LNCAP (cell line): ENCODE data around the gene LPP.

Experiments
- TF ChIP-seq, protein P1 (sequence below): fragments of 450-650 bp; IDR thresholded peaks from 2 replicates; pipeline ENCODE4 v1.5.1; 2017; ENCODE audit warnings: mild to moderate bottlenecking

Gene LPP

DNA sequence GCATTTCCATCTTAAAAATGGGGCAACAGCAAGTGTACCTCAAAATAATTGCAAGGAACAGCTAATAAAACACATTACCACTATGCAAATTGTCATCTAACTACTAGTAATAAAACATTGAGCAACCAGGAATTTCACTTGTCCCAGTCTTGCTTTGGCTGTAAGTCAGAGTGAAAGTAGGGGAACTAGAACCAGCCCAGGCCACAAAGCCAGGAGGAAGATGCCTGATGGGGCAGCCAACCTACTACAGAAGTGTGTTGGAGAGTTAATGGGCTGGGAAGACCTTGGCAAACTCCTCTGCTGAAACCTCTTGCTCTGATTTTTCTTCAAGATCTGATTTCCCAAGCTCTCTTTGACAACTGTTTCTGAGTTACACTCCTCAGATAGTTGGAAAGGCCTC lies 40.2 kb upstream of the LPP start:
- TF ChIP-seq, protein P1, sequence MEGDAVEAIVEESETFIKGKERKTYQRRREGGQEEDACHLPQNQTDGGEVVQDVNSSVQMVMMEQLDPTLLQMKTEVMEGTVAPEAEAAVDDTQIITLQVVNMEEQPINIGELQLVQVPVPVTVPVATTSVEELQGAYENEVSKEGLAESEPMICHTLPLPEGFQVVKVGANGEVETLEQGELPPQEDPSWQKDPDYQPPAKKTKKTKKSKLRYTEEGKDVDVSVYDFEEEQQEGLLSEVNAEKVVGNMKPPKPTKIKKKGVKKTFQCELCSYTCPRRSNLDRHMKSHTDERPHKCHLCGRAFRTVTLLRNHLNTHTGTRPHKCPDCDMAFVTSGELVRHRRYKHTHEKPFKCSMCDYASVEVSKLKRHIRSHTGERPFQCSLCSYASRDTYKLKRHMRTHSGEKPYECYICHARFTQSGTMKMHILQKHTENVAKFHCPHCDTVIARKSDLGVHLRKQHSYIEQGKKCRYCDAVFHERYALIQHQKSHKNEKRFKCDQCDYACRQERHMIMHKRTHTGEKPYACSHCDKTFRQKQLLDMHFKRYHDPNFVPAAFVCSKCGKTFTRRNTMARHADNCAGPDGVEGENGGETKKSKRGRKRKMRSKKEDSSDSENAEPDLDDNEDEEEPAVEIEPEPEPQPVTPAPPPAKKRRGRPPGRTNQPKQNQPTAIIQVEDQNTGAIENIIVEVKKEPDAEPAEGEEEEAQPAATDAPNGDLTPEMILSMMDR: no peak

DNA sequence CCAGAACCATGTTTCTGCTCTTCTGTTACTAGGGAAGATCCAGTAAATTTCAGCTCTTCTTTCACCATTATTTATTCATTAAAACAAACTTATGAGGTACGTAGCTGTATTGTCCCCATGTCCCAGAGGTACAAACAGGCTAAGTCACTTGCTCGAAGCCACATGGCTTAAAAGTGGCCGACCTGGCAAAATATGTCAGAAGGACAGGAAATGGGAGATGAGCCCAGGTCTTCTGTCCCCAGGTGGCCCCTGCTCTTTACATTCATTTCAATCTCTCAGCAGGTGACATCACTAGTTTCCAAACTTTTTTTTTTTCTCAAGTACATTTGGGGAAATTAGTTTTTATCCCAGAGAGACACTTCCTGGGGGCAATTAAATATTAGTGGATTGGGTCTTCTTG lies 34.1 kb upstream of the LPP start:
- TF ChIP-seq, protein P1: no peak

DNA sequence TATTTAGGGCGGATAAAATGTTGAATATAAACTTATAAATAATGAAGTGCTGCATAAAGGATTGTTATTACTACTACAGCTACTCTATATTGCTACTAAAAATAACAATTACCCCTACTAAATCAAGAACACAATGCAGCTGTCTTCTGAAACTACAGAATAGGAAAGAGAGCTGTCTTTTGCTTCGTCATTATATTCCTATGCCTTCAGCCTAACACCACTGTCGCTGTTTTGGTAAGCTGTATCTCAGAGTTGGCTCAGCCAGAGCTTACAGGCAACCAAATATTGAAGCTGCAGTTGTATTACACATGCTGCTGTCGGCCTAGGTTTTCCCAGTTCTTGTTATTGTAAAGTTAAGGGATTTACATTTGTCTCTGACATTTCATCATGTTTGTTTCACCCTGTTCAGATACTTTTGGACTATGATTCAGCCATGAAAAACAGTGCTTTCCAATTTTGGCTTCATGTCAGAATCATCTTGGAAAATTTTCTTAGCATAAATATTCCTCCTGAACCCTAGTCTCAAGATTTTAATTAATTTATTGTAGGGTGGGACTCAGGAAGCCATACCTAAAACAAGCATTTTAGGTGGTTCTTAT lies 31.3 kb upstream of the LPP start:
- TF ChIP-seq, protein P1: no peak

DNA sequence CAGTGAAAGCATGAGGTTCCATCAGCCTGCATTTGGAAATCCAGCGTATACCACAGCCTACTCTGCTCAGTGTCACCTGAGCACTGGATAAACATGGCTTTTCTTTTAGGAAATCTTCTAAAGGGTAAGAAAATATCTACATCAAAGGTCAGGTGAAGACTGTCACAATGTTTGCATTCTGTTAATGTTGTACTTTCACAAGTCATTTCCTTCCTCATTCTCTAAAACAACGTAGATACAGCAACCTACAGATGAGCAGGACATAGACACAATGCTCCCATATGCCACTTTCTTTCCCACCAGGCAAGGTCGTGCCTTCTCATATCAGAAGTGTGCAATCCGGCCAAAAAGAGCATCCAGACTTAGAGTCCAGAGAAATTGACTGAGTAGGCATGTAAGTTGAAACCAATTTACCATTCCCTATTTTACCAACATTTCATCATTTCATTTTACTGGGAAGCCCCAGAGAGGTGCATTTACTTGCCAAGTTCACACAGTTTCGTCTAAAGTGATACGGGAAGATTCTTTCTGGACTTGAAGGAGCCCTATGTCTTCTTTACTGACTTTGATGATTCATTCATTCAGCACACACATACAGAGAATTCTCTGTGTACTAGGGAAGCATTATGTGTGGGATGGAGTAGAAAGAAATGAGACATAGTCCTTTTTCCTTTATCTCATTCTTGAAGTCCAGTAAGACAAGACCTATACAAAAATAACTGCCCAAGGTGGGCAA lies 30.6 kb upstream of the LPP start:
- TF ChIP-seq, protein P1: no peak

DNA sequence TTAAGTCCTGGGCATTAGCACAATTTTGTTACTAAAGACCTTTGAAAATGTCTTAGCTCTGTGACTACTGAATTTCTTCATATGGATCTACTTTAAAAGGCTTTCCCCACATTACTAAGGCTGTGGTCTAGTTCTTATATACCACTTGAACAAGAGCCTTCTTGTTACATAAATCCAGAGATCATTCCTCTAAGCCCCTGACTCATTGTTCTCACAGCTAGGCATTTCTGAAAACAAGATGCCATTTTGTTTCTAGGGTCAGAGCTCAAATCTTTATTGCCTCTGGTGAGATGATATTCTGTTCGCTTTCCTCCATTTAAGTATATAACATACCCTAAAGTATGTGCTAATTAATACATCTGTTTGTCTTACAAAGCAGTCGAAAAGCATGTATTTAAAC lies 29.8 kb upstream of the LPP start:
- TF ChIP-seq, protein P1: no peak

DNA sequence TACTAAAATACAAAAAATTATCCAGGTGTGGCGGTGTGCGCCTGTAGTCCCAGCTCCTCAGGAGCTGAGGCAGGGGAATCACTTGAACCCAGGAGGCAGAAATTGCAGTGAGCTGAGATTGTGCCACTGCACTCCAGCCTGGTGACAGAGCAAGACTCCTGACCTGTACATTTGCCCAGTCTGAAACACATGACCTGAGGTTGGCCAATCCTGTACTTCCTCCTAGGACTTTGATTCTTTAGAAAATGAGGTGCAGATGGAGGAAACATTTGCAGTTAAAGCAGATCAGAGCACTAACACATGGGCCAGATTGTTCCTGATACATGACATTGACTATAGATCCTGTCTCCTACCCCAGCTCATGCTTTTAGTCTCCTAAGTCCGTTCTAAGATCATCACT lies 28.9 kb upstream of the LPP start:
- TF ChIP-seq, protein P1: no peak

DNA sequence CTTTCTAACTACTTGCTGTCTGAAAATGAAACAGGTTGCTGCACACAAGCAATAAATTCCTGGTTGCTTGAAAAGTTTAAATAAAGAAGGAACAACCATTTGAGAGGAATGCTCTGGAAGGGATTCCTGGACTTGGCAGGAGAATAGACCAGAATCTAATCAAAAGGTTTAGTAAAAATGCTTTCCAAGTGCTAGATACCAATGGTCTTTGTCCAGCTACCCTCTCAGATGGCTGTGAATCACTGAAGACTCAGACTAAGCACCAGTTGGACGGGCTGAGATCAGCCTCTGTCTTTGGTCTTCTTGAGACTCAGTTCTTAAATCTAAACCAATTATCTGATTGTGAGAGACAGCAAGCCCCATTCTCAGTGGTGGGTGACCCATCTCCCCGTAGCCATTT lies 27.7 kb upstream of the LPP start:
- TF ChIP-seq, protein P1: no peak
